HCT116 (cell line): ENCODE measurements around the gene CACNA1F. TPM values are rescaled to one million over a fixed set of nuclear protein-coding genes. Genes with fewer than 3 reads are reported as not detected.

Experiments used
- ATAC-seq: fragments of 200-7000 bp; cut with Tn5 transposase; 2 replicates; pipeline ENCODE4 v1.9.1; 2020; ENCODE audit warnings: mild to moderate bottlenecking, moderate library complexity
- BruUV-seq: library from RNA; stranded (reverse); fragments of 400-500 nt; replicated peaks from 2 replicates; lab custom pipeline; 2021; lab: Mats Ljungman, UMichigan
- CTCF ChIA-PET: fragments of 300-600 bp; sonication (Branson Sonifier 250); formaldehyde crosslinking; loops from one replicate; lab custom pipeline; 2021; ENCODE audit warnings: antibody characterized with exemption; lab: Charles Lee
- POLR2A ChIA-PET: fragments of 300-600, 350-600 bp; sonication (Branson Sonifier 250); formaldehyde crosslinking; loops from one replicate; lab custom pipeline; 2021; ENCODE audit warnings: antibody characterized with exemption; lab: Charles Lee
- RAD21 ChIA-PET, 2 experiments: fragments of 300-600 bp; sonication (Branson Sonifier 250); formaldehyde crosslinking; loops; one replicate each; lab custom pipeline; 2023; ENCODE audit warnings: low total read pairs in 2 of 2; ENCODE audit not compliant: uncharacterized antibody in 2 of 2, unreplicated experiment in 2 of 2, low non-redundant PET in 1 of 2; lab: Charles Lee
- DNase-seq: peaks from one replicate; pipeline ENCODE4 v3.0.0-alpha.2; 2010; ENCODE audit warnings: low read depth, low spot score
- H2AFZ ChIP-seq: fragments of 200-600 bp; shearing (Covaris generic), sonication (generic); 2 replicates; pipeline ENCODE4 v1.6.1; 2017; ENCODE audit warnings: low read depth, mixed run types, mixed read lengths, antibody characterized with exemption, low read length; ENCODE audit not compliant: poor library complexity, severe bottlenecking
- H3K27ac ChIP-seq: 2 replicates; pipeline ENCODE4 v1.5.1; 2012; ENCODE audit warnings: low read depth, low read length
- H3K27me3 ChIP-seq: fragments of 200-600 bp; sonication (generic); 2 replicates; pipeline ENCODE4 v1.6.1; 2016; ENCODE audit warnings: mixed run types, low read length, mixed read lengths; ENCODE audit not compliant: insufficient read depth
- H3K36me3 ChIP-seq, 2 experiments: fragments of 200-500 bp in 1 of 2; fragments of 200-600 bp in 1 of 2; sonication (Bioruptor generic) in 1 of 2; sonication (generic) in 1 of 2; 2 replicates each; pipeline versions ENCODE4 v1.5.1 to v1.6.1; 2014 to 2016; ENCODE audit warnings: low read length in 2 of 2, inconsistent platforms in 1 of 2, mixed read lengths in 1 of 2, mixed run types in 1 of 2; ENCODE audit not compliant: insufficient read depth in 2 of 2, control insufficient read depth in 1 of 2
- H3K4me1 ChIP-seq, 2 experiments: fragments of 200-600 bp in 1 of 2; sonication (generic) in 1 of 2; 2 replicates each; pipeline versions ENCODE4 v1.5.1 to v1.6.1; 2012 to 2017; ENCODE audit warnings: low read length in 2 of 2, inconsistent platforms in 1 of 2, mild to moderate bottlenecking in 1 of 2, mixed read lengths in 1 of 2, mixed run types in 1 of 2, moderate library complexity in 1 of 2; ENCODE audit not compliant: insufficient read depth in 2 of 2, control insufficient read depth in 1 of 2
- H3K4me2 ChIP-seq: fragments of 200-600 bp; sonication (generic); 2 replicates; pipeline ENCODE4 v1.6.1; 2017; ENCODE audit warnings: mixed run types, low read length, mixed read lengths
- H3K4me3 ChIP-seq, 2 experiments: fragments of 200-600 bp in 1 of 2; sonication (generic) in 1 of 2; replicated peaks in 1 of 2; 2 replicates each; pipeline ENCODE4 v1.5.1; 2011 to 2016; ENCODE audit warnings: low read length in 2 of 2, control low read depth in 1 of 2, low read depth in 1 of 2, mild to moderate bottlenecking in 1 of 2, mixed read lengths in 1 of 2, mixed run types in 1 of 2
- H3K79me2 ChIP-seq: fragments of 200-600 bp; sonication (generic); 2 replicates; pipeline ENCODE4 v1.6.1; 2017; ENCODE audit warnings: mild to moderate bottlenecking, mixed run types, low read length, moderate library complexity, mixed read lengths; ENCODE audit not compliant: insufficient read depth
- H3K9ac ChIP-seq: fragments of 200-600 bp; sonication (generic); 2 replicates; pipeline ENCODE4 v1.6.1; 2016; ENCODE audit warnings: low read length, mixed read lengths
- H3K9me2 ChIP-seq: fragments of 200-600 bp; sonication (generic), shearing (Covaris generic); 2 replicates; pipeline ENCODE4 v1.6.1; 2017; ENCODE audit warnings: mixed run types, mild to moderate bottlenecking, moderate library complexity; ENCODE audit not compliant: insufficient read depth
- H3K9me3 ChIP-seq, 2 experiments: fragments of 200-500 bp in 1 of 2; fragments of 200-600 bp in 1 of 2; sonication (Bioruptor generic) in 1 of 2; sonication (generic) in 1 of 2; 2 replicates each; pipeline ENCODE4 v1.6.1; 2014 to 2017; ENCODE audit warnings: low read length in 2 of 2, mixed read lengths in 2 of 2, inconsistent platforms in 1 of 2, low read depth in 1 of 2, mild to moderate bottlenecking in 1 of 2, mixed run types in 1 of 2, moderate library complexity in 1 of 2; ENCODE audit not compliant: control insufficient read depth in 1 of 2, insufficient read depth in 1 of 2
- H4K20me1 ChIP-seq: fragments of 200-600 bp; sonication (generic), shearing (Covaris generic); 2 replicates; pipeline ENCODE4 v1.6.1; 2017; ENCODE audit warnings: mixed run types, mild to moderate bottlenecking, moderate library complexity; ENCODE audit not compliant: insufficient read depth
- CBX3 ChIP-seq: IDR thresholded peaks from 2 replicates; pipeline ENCODE4 v1.6.1; 2012; ENCODE audit warnings: low read depth
- CEBPB ChIP-seq: IDR thresholded peaks from 2 replicates; pipeline ENCODE4 v1.6.1; 2012; ENCODE audit warnings: low read depth
- CTCF ChIP-seq, 3 experiments: fragments of 200-600 bp in 1 of 3; sonication (generic) in 1 of 3; IDR thresholded peaks in 2 of 3; conservative IDR thresholded peaks in 1 of 3; 2 replicates each; pipeline ENCODE4 v1.5.1; 2012 to 2017; ENCODE audit warnings: low read depth in 2 of 3, low read length in 2 of 3, antibody characterized with exemption in 1 of 3, borderline replicate concordance in 1 of 3, control low read depth in 1 of 3, mild to moderate bottlenecking in 1 of 3, mixed read lengths in 1 of 3, mixed run types in 1 of 3, moderate library complexity in 1 of 3; ENCODE audit not compliant: insufficient read depth in 1 of 3
- EGR1 ChIP-seq: IDR thresholded peaks from 2 replicates; pipeline ENCODE4 v1.6.1; 2012; ENCODE audit warnings: low read depth
- ELF1 ChIP-seq: IDR thresholded peaks from 2 replicates; pipeline ENCODE4 v1.6.1; 2012; ENCODE audit warnings: low read depth, borderline replicate concordance
- EZH2 ChIP-seq: fragments of 200-600 bp; sonication (generic); IDR thresholded peaks from 2 replicates; pipeline ENCODE4 v1.6.1; 2017; ENCODE audit warnings: antibody characterized with exemption, mixed run types
- FOSL1 ChIP-seq: IDR thresholded peaks from 2 replicates; pipeline ENCODE4 v1.6.1; 2012; ENCODE audit warnings: low read depth
- JUND ChIP-seq: IDR thresholded peaks from 2 replicates; pipeline ENCODE4 v1.6.1; 2012
- POLR2A ChIP-seq: IDR thresholded peaks from 2 replicates; pipeline ENCODE4 v1.7.0; 2011; ENCODE audit warnings: borderline replicate concordance; ENCODE audit not compliant: insufficient read depth, insufficient read length; ENCODE audit errors: extremely low read depth
- RAD21 ChIP-seq: IDR thresholded peaks from 2 replicates; pipeline ENCODE4 v1.6.1; 2012; ENCODE audit warnings: low read depth, mild to moderate bottlenecking
- SRF ChIP-seq: IDR thresholded peaks from 2 replicates; pipeline ENCODE4 v1.6.1; 2012; ENCODE audit warnings: low read depth
- TCF7L2 ChIP-seq: IDR thresholded peaks from 2 replicates; pipeline ENCODE4 v1.7.0; 2011; ENCODE audit warnings: borderline replicate concordance, inconsistent platforms; ENCODE audit not compliant: insufficient read depth, insufficient read length; ENCODE audit errors: extremely low read depth
- YY1 ChIP-seq: IDR thresholded peaks from 2 replicates; pipeline ENCODE4 v1.6.1; 2011; ENCODE audit warnings: low read length, low read depth, moderate library complexity, mild to moderate bottlenecking; ENCODE audit not compliant: insufficient replicate concordance; ENCODE audit errors: extremely low read depth
- ZFX ChIP-seq: fragments of 450-650 bp; IDR thresholded peaks from 2 replicates; pipeline ENCODE4 v1.6.1; 2017
- ZNF274 ChIP-seq: fragments of 200-500 bp; sonication (Bioruptor generic); IDR thresholded peaks from 2 replicates; pipeline ENCODE4 v1.6.1; 2014; ENCODE audit warnings: mild to moderate bottlenecking, low read depth, low read length, inconsistent platforms
- intact Hi-C: fragments of 100-400 bp; cut with micrococcal nuclease; formaldehyde crosslinking; loops from 2 replicates; pipeline ENCODE4 v1.10.0; 2022
- total RNA-seq: library from RNA; stranded (reverse); gene quantifications from one replicate; pipeline ENCODE4 v1.2.1, GENCODE V29; 2021; ENCODE audit not compliant: unreplicated experiment
- TF ChIP-seq, protein P1 (sequence below): IDR thresholded peaks from 2 replicates; pipeline ENCODE4 v1.6.1; 2012; ENCODE audit warnings: low read depth
- TF ChIP-seq, protein P2 (sequence below): IDR thresholded peaks from 2 replicates; pipeline ENCODE4 v1.6.1; 2012
- TF ChIP-seq, protein P3 (sequence below): IDR thresholded peaks from 2 replicates; pipeline ENCODE4 v1.6.1; 2012

Gene CACNA1F
- total RNA-seq, 1 experiment from 2014 or later, result not detected

DNA sequence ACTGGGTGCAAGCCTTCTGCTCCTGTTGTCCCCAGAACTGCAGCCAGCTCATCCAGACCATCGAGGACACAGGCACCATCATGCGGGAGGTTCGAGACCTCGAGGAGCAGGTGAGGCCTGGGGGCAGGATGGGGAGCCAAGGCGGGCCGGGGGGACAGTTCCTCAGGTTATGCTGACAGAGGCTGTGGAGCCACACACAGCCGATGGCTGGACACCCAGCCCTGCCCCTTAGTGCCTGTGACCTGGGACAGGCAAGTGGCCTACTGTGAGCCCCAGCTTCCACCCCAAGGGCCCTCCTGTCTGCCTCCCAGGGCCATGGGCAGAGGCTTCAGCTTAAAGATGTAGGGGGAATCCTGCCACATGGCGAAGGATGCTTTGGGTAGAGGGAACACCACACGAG is 16.5 kb upstream of the CACNA1F start:
- Histone ChIP-seq H3K36me3 (no peaks in the 10 kb centered on the region), H3K4me3 (no peak overlapping the region), H4K20me1 (no peaks in the 10 kb centered on the region), H3K4me1 (no peaks in the 10 kb centered on the region), H3K27ac (no peak overlapping the region), H2AFZ (no peak overlapping the region), H3K9me3 (no peaks in the 10 kb centered on the region), H3K79me2 (no peaks in the 10 kb centered on the region), H3K9ac (no peak overlapping the region), H3K9me2 (no peaks in the 10 kb centered on the region), H3K4me2 (no peak overlapping the region), H3K27me3 (no peaks in the 10 kb centered on the region)
- ChIA-PET RAD21 (no interaction called here), CTCF (no interaction called here), POLR2A (no interaction called here)
- no peak for DNase-seq
- TF ChIP-seq CBX3, result no peak
- BruUV-seq, result no TSS peak
- no peak for ATAC-seq
- intact Hi-C loops, result no loop called here

DNA sequence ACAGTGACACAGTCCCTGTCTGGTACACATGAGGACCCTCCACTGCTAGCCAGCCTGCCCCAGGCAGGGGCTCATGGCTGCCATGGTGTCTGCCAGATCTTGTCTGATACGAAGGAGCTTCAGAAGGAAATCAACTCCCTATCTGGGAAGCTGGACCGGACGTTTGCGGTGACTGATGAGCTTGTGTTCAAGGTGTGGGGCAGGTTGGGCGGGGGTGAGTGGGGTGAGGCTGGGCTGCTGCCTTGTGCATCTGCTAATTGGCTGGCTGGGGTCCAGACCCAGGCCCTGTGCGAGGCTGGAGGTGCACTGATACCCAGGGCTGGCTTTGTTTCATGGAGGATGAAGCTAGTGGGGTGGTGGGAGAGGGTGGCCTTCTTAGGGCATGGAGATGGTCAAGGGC is 15.9 kb upstream of the CACNA1F start:
- ChIA-PET RAD21 (no interaction called here), CTCF (no interaction called here), POLR2A (no interaction called here)
- H3K79me2 ChIP-seq, result no peaks in the 10 kb centered on the region
- H3K4me2 ChIP-seq, result no peak overlapping the region
- no TSS peak for BruUV-seq
- no peak overlapping the region for H2AFZ ChIP-seq
- H3K27ac ChIP-seq, result no peak overlapping the region
- no peaks in the 10 kb centered on the region for H3K36me3 ChIP-seq
- H3K27me3 ChIP-seq, result no peaks in the 10 kb centered on the region
- no peak overlapping the region for H3K4me3 ChIP-seq
- H3K9ac ChIP-seq, result no peak overlapping the region
- H3K9me3 ChIP-seq, result no peaks in the 10 kb centered on the region
- no peaks in the 10 kb centered on the region for H3K4me1 ChIP-seq
- H4K20me1 ChIP-seq, result no peaks in the 10 kb centered on the region
- no peak for ATAC-seq
- DNase-seq, result no peak
- intact Hi-C loops, result no loop called here
- H3K9me2 ChIP-seq, result no peaks in the 10 kb centered on the region
- TF ChIP-seq EZH2, result no peak
- TF ChIP-seq EGR1, result no peak
- TF ChIP-seq FOSL1, result no peak
- TF ChIP-seq, protein P1, sequence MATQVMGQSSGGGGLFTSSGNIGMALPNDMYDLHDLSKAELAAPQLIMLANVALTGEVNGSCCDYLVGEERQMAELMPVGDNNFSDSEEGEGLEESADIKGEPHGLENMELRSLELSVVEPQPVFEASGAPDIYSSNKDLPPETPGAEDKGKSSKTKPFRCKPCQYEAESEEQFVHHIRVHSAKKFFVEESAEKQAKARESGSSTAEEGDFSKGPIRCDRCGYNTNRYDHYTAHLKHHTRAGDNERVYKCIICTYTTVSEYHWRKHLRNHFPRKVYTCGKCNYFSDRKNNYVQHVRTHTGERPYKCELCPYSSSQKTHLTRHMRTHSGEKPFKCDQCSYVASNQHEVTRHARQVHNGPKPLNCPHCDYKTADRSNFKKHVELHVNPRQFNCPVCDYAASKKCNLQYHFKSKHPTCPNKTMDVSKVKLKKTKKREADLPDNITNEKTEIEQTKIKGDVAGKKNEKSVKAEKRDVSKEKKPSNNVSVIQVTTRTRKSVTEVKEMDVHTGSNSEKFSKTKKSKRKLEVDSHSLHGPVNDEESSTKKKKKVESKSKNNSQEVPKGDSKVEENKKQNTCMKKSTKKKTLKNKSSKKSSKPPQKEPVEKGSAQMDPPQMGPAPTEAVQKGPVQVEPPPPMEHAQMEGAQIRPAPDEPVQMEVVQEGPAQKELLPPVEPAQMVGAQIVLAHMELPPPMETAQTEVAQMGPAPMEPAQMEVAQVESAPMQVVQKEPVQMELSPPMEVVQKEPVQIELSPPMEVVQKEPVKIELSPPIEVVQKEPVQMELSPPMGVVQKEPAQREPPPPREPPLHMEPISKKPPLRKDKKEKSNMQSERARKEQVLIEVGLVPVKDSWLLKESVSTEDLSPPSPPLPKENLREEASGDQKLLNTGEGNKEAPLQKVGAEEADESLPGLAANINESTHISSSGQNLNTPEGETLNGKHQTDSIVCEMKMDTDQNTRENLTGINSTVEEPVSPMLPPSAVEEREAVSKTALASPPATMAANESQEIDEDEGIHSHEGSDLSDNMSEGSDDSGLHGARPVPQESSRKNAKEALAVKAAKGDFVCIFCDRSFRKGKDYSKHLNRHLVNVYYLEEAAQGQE, result no peak
- no peak for TF ChIP-seq ELF1
- TF ChIP-seq RAD21, result no peak
- TF ChIP-seq YY1, result no peak
- no peak for TF ChIP-seq JUND
- TF ChIP-seq TCF7L2, result no peak
- no peak for TF ChIP-seq SRF
- TF ChIP-seq ZNF274, result no peak
- TF ChIP-seq ZFX, result no peak
- no peak for TF ChIP-seq CEBPB
- TF ChIP-seq, protein P2, sequence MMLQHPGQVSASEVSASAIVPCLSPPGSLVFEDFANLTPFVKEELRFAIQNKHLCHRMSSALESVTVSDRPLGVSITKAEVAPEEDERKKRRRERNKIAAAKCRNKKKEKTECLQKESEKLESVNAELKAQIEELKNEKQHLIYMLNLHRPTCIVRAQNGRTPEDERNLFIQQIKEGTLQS, result no peak
- no peak for TF ChIP-seq POLR2A
- TF ChIP-seq, protein P3, sequence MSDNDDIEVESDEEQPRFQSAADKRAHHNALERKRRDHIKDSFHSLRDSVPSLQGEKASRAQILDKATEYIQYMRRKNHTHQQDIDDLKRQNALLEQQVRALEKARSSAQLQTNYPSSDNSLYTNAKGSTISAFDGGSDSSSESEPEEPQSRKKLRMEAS, result no peak
- no peak for TF ChIP-seq CTCF (IDR thresholded peaks at IDR 0.05 in 2 of 3, conservative IDR thresholded peaks at IDR 0.05 in 1 of 3; ENCODE audit: borderline replicate concordance in 1 of 3, insufficient read depth in 1 of 3, low read depth in 2 of 3, low read length in 2 of 3)
